ENCODE results near the gene ALDH1A3. TPM values are rescaled to one million over a fixed set of nuclear protein-coding genes. Genes with fewer than 3 reads are reported as not detected.

ALDH1A3 gene
- total and polyA plus RNA-seq, 2 donors (not counting 1 experiment from before 2014, with no cell fraction given), result not detected

DNA sequence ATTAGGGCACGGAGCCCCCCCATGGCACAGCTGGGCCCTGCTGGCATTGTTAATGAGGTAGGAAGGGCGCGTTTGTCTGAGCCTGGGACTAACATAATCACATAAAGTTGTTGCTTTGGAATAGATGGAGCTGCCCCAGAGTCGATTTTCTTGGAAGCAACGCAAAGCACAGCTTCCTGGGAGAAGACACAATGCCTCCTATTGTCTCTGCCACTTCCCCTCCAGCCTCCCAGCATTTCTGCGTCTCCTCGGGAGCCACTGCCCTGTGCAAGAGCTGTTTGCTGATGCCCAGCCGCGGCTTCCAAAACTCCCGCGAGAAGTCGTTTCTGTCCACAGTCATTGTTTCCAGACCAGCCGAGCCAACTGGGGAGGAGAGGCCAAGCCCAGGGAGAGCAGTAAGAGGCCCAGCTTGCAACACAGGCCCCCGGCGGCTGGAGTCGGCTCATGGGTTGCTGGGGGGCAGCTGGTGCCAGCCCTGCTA is 18.1 kb upstream of the ALDH1A3 start:
- Histone ChIP-seq H3K27ac (ENCODE audit: low read length in 2 of 2) (no peak overlapping the region), H3K9ac (ENCODE audit: low read length) (no peak overlapping the region), H3K27me3 (replicated peaks in 1 of 4; ENCODE audit: control extremely low read depth in 1 of 4, control insufficient read depth in 3 of 4, insufficient read depth in 4 of 4, low read length in 3 of 4) (no peaks in the 10 kb centered on the region), H3K4me2 (replicated peaks; ENCODE audit: low read depth, low read length, poor library complexity, severe bottlenecking) (no peak overlapping the region), H2AFZ (ENCODE audit: insufficient read depth, low read depth, low read length, poor library complexity, severe bottlenecking) (no peak overlapping the region), H3K9me3 (ENCODE audit: control extremely low read depth in 1 of 3, control insufficient read depth in 2 of 3, insufficient read depth in 1 of 3, low read length in 2 of 3) (peaks cover 0 to 13% (median 0%) of the 10 kb centered on the region in 3 donors), H3K4me3 (ENCODE audit: control extremely low read depth in 1 of 5, extremely low read depth in 1 of 5, insufficient read depth in 1 of 5, low read depth in 2 of 5, low read length in 4 of 5) (no peak overlapping the region), H3K36me3 (replicated peaks in 1 of 2; ENCODE audit: control extremely low read depth in 1 of 2, control insufficient read depth in 1 of 2, extremely low read depth in 1 of 2, insufficient read depth in 2 of 2, low read length in 1 of 2) (no peaks in the 10 kb centered on the region), H4K20me1 (ENCODE audit: control insufficient read depth, insufficient read depth, low read length, poor library complexity, severe bottlenecking) (no peaks in the 10 kb centered on the region), H3K4me1 (ENCODE audit: control insufficient read depth in 2 of 2, insufficient read depth in 2 of 2, low read length in 2 of 2) (no peaks in the 10 kb centered on the region), H3K79me2 (ENCODE audit: control insufficient read depth, insufficient read depth, low read length) (no peaks in the 10 kb centered on the region)
- WGBS (ENCODE audit: insufficient coverage), result 96% methylated on average over 11 of the region's 16 CpGs
- no peak overlapping the region for H3K27ac Mint-ChIP-seq
- no peak for ATAC-seq (ENCODE audit: low read depth)
- H3K9me3 Mint-ChIP-seq (ENCODE audit: insufficient read depth), result peaks cover 2% of the 10 kb centered on the region
- H3K4me3 Mint-ChIP-seq, result no peak overlapping the region
- CTCF ChIA-PET, result interaction anchor here (1.0 kb wide), 1 partner anchor 16 kb away, joined by 4 read pairs; no protein-coding TSS in a partner anchor
- DNase-seq, result no peak
- no peaks in the 10 kb centered on the region for H3K4me1 Mint-ChIP-seq
- POLR2A ChIA-PET, result no interaction called here
- peaks cover 17% of the 10 kb centered on the region for H3K27me3 Mint-ChIP-seq
- TF ChIP-seq, protein P1, sequence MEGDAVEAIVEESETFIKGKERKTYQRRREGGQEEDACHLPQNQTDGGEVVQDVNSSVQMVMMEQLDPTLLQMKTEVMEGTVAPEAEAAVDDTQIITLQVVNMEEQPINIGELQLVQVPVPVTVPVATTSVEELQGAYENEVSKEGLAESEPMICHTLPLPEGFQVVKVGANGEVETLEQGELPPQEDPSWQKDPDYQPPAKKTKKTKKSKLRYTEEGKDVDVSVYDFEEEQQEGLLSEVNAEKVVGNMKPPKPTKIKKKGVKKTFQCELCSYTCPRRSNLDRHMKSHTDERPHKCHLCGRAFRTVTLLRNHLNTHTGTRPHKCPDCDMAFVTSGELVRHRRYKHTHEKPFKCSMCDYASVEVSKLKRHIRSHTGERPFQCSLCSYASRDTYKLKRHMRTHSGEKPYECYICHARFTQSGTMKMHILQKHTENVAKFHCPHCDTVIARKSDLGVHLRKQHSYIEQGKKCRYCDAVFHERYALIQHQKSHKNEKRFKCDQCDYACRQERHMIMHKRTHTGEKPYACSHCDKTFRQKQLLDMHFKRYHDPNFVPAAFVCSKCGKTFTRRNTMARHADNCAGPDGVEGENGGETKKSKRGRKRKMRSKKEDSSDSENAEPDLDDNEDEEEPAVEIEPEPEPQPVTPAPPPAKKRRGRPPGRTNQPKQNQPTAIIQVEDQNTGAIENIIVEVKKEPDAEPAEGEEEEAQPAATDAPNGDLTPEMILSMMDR (IDR thresholded peaks at IDR 0.05), result no peak
- TF ChIP-seq EZH2 (IDR thresholded peaks at IDR 0.05; ENCODE audit: borderline replicate concordance, insufficient read depth, low read depth, low read length, poor library complexity, severe bottlenecking), result no peak
- intact Hi-C loops (cut with micrococcal nuclease), result no loop called here

DNA sequence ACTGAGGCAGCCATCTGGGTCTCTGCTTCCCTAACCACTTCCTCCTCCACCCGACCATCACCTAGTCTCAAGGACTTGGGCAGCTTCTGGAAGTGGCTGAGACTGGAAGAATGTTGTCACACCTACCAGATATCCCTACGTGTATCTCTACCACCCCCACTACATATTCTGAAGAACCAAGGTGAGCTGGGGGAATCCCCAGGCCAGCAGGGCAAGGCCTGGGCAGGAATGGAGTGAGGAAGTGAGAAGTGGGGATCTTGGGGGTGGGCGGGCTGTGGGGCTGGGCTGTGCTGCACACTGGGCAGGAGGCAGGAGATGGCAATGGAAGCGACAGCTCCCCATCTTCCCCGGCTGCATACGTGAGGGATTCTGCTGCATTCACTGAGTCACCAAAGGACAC is 17.5 kb upstream of the ALDH1A3 start:
- Histone ChIP-seq H3K4me3 (ENCODE audit: control extremely low read depth in 1 of 5, extremely low read depth in 1 of 5, insufficient read depth in 1 of 5, low read depth in 2 of 5, low read length in 4 of 5) (no peak overlapping the region), H2AFZ (ENCODE audit: insufficient read depth, low read depth, low read length, poor library complexity, severe bottlenecking) (no peak overlapping the region), H3K4me2 (replicated peaks; ENCODE audit: low read depth, low read length, poor library complexity, severe bottlenecking) (no peak overlapping the region), H3K9ac (ENCODE audit: low read length) (no peak overlapping the region), H3K9me3 (ENCODE audit: control extremely low read depth in 1 of 3, control insufficient read depth in 2 of 3, insufficient read depth in 1 of 3, low read length in 2 of 3) (peaks cover 0 to 13% (median 0%) of the 10 kb centered on the region in 3 donors), H3K79me2 (ENCODE audit: control insufficient read depth, insufficient read depth, low read length) (no peaks in the 10 kb centered on the region), H3K36me3 (replicated peaks in 1 of 2; ENCODE audit: control extremely low read depth in 1 of 2, control insufficient read depth in 1 of 2, extremely low read depth in 1 of 2, insufficient read depth in 2 of 2, low read length in 1 of 2) (no peaks in the 10 kb centered on the region), H3K4me1 (ENCODE audit: control insufficient read depth in 2 of 2, insufficient read depth in 2 of 2, low read length in 2 of 2) (no peaks in the 10 kb centered on the region), H3K27me3 (replicated peaks in 1 of 4; ENCODE audit: control extremely low read depth in 1 of 4, control insufficient read depth in 3 of 4, insufficient read depth in 4 of 4, low read length in 3 of 4) (no peaks in the 10 kb centered on the region), H4K20me1 (ENCODE audit: control insufficient read depth, insufficient read depth, low read length, poor library complexity, severe bottlenecking) (no peaks in the 10 kb centered on the region), H3K27ac (ENCODE audit: low read length in 2 of 2) (no peak overlapping the region)
- Mint-ChIP-seq H3K9me3 (ENCODE audit: insufficient read depth) (peaks cover 2% of the 10 kb centered on the region), H3K4me3 (no peak overlapping the region), H3K27me3 (peaks cover 17% of the 10 kb centered on the region), H3K4me1 (no peaks in the 10 kb centered on the region), H3K27ac (no peak overlapping the region)
- 95% methylated on average over 4 of the region's 6 CpGs for WGBS (ENCODE audit: insufficient coverage)
- ATAC-seq (ENCODE audit: low read depth), result no peak
- DNase-seq, result no peak
- ChIA-PET CTCF (no interaction called here), POLR2A (no interaction called here)
- TF ChIP-seq, protein P1 (IDR thresholded peaks at IDR 0.05), result no peak
- no peak for TF ChIP-seq EZH2 (IDR thresholded peaks at IDR 0.05; ENCODE audit: borderline replicate concordance, insufficient read depth, low read depth, low read length, poor library complexity, severe bottlenecking)
- intact Hi-C loops (cut with micrococcal nuclease), result no loop called here

Measured in B cell (primary cell).